Lung (tissue), 13 donors: Measurements from ENCODE around the gene WNT9B. TPM values are rescaled to one million over a fixed set of nuclear protein-coding genes. Genes with fewer than 3 reads are reported as not detected.

Experiments used
- ATAC-seq: fragments of 200-7000 bp; cut with Tn5 transposase; one replicate; pipeline ENCODE4 v1.9.1; 2020; ENCODE audit warnings: moderate number of reproducible peaks; ENCODE audit not compliant: insufficient read depth, low FRiP score
- DNase-seq, 3 donors: peaks; one replicate each; pipeline ENCODE4 v3.0.0-alpha.2; 2013 to 2017
- H3K27ac ChIP-seq, 2 donors: one replicate each; pipeline ENCODE4 v1.5.1; 2013; ENCODE audit warnings: mild to moderate bottlenecking in 2 of 2, moderate library complexity in 2 of 2, control low read depth in 1 of 2, inconsistent platforms in 1 of 2, low read depth in 1 of 2, low read length in 1 of 2
- H3K27me3 ChIP-seq, 3 donors: one replicate each; pipeline ENCODE4 v1.5.1; 2013; ENCODE audit warnings: low read length in 2 of 3; ENCODE audit not compliant: control insufficient read depth in 3 of 3, insufficient read depth in 3 of 3
- H3K36me3 ChIP-seq, 4 donors: one replicate each; pipeline ENCODE4 v1.5.1; 2013; ENCODE audit warnings: low read length in 4 of 4, mild to moderate bottlenecking in 1 of 4, moderate library complexity in 1 of 4; ENCODE audit not compliant: control insufficient read depth in 4 of 4, insufficient read depth in 4 of 4
- H3K4me1 ChIP-seq, 5 donors: one replicate each; pipeline ENCODE4 v1.5.1; 2013; ENCODE audit warnings: low read length in 5 of 5, mild to moderate bottlenecking in 2 of 5, moderate library complexity in 1 of 5; ENCODE audit not compliant: control insufficient read depth in 5 of 5, insufficient read depth in 5 of 5
- H3K4me3 ChIP-seq: one replicate; pipeline ENCODE4 v1.5.1; 2013; ENCODE audit warnings: mild to moderate bottlenecking, control low read depth, moderate library complexity
- H3K9ac ChIP-seq, 2 donors: one replicate each; pipeline ENCODE4 v1.5.1; 2013; ENCODE audit warnings: low read length in 2 of 2, control low read depth in 1 of 2; ENCODE audit not compliant: insufficient read depth in 1 of 2
- H3K9me3 ChIP-seq, 4 donors: one replicate each; pipeline ENCODE4 v1.5.1; 2013; ENCODE audit warnings: low read length in 3 of 4, mild to moderate bottlenecking in 1 of 4, moderate library complexity in 1 of 4; ENCODE audit not compliant: control insufficient read depth in 4 of 4, insufficient read depth in 3 of 4
- WGBS, 2 donors: extraction: QIAGEN DNeasy Blood & Tissue Kit; methylation state at CpG; one replicate each; pipeline ENCODE4 v1.1.7; 2013; 5-methylcytosine and 5-hydroxymethylcytosine counted together
- polyA plus RNA-seq, 2 donors: library from polyadenylated mRNA; stranded (reverse); fragments of 200-250 nt; gene quantifications; one replicate each; pipeline ENCODE4 v1.2.1, GENCODE V29; 2013
- small RNA-seq: library from RNA; depleted of rRNA; stranded (forward); fragments of <200 nt; gene quantifications from one replicate; pipeline ENCODE3, GENCODE V24; 2014; ENCODE audit warnings: low replicate concordance
- total RNA-seq, 2 donors: library from RNA; depleted of rRNA in 1 of 2; stranded (reverse); fragments of >200 nt in 1 of 2; gene quantifications; one replicate each; pipeline ENCODE4 v1.2.1, GENCODE V29; 2014 to 2021
- TF ChIP-seq, protein P1 (sequence below): IDR thresholded peaks from 2 replicates; pipeline ENCODE4 v1.5.1; 2012; ENCODE audit warnings: mild to moderate bottlenecking; ENCODE audit errors: control extremely low read depth, extremely low read depth
- donor health status: control.
- donor health status: control.
- donor health status: Bipolar disorder and iron deficiency.
- donor health status: healthy.
- donor health status: DM: yes; HTN: yes; CAD: no.

WNT9B gene
- total and polyA plus RNA-seq, 4 donors, result 0.11 to 0.33 (median 0.17) TPM

DNA sequence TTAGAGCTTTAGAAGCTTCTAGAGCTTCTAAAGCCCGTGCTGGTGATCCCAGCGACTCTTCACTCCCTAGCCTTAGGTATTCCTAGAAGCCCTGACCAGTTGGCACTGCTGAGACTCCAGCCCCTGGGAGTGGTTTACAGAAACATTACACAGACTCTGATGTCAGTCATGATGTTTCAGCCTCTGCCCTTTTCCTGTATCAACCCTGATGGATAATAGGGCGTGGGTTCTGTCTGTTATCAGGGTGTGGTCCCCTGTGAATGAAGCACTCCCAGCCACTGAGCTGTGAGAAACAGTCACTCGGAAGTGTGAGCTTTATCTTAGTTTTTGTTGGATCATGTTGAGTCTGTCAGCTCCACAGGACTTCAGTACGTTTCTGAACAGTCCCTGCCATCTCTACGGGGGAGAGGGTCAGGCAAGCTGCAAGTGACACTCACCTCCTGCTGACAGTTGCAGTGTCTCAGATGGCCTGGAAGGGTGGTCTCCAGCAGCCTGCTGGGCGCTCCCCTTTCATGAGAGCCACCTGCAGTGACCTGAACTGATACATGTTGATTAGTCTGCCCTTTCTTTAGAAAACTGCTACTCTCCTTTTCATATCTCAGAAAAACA is 84.4 kb downstream of the WNT9B start:
- H3K27ac ChIP-seq, result peak overlapping the region in 1 of 2 donors; percentile 0
- no peaks in the 10 kb centered on the region for H3K27me3 ChIP-seq
- ATAC-seq (peak; percentile 41), DNase-seq (no peak)
- H3K9me3 ChIP-seq, result no peaks in the 10 kb centered on the region
- H3K36me3 ChIP-seq, result peaks cover 44 to 73% (median 62%) of the 10 kb centered on the region in 4 donors
- no peak overlapping the region for H3K9ac ChIP-seq
- no peak overlapping the region for H3K4me3 ChIP-seq
- 70 to 81% methylated on average over 7 of the region's 7 CpGs for WGBS, 2 donors
- TF ChIP-seq, protein P1, sequence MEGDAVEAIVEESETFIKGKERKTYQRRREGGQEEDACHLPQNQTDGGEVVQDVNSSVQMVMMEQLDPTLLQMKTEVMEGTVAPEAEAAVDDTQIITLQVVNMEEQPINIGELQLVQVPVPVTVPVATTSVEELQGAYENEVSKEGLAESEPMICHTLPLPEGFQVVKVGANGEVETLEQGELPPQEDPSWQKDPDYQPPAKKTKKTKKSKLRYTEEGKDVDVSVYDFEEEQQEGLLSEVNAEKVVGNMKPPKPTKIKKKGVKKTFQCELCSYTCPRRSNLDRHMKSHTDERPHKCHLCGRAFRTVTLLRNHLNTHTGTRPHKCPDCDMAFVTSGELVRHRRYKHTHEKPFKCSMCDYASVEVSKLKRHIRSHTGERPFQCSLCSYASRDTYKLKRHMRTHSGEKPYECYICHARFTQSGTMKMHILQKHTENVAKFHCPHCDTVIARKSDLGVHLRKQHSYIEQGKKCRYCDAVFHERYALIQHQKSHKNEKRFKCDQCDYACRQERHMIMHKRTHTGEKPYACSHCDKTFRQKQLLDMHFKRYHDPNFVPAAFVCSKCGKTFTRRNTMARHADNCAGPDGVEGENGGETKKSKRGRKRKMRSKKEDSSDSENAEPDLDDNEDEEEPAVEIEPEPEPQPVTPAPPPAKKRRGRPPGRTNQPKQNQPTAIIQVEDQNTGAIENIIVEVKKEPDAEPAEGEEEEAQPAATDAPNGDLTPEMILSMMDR, result no peak
- H3K4me1 ChIP-seq, result no peaks in the 10 kb centered on the region

Small RNAs within 50 kb of the gene (small RNA-seq; reads per million reads assigned to genes)
- not detected for gene RNU6ATAC3P

Other genes with a start within 250 kb of the WNT9B start
- 1 to 10 TPM in 1 of 2 donors, under 1 TPM in 1; 0.74 to 2.9 TPM for gene WNT3, start 32.9 kb upstream of the WNT9B start, total RNA-seq
- gene WNT3, start 32.9 kb upstream of the WNT9B start, polyA plus RNA-seq, result 1 to 10 TPM; 1.2 to 1.6 TPM
- 10 to 100 TPM; 49.6 to 52.9 TPM for gene GOSR2, start 71.6 kb downstream of the WNT9B start, total RNA-seq
- 10 to 100 TPM; 22.4 to 34.5 TPM for gene GOSR2, start 71.6 kb downstream of the WNT9B start, polyA plus RNA-seq
- under 1 TPM in 1 of 2 donors, not detected in 1; 0.37 TPM for gene RPRML, start 127.7 kb downstream of the WNT9B start, total RNA-seq
- under 1 TPM in 1 of 2 donors, not detected in 1; 0.10 TPM for gene RPRML, start 127.7 kb downstream of the WNT9B start, polyA plus RNA-seq